Fibroblast of upper back skin (primary cell): ENCODE data around the gene ADORA2B.
"Not testable (repeated sequence)": the region's sequence is repeated elsewhere in the genome, so short reads cannot be mapped to it uniquely, and the experiment has no call there.

ENCODE experiments used
- DNase-seq: peaks from one replicate; pipeline ENCODE4 v3.0.0-alpha.2; 2013

The ADORA2B gene

DNA sequence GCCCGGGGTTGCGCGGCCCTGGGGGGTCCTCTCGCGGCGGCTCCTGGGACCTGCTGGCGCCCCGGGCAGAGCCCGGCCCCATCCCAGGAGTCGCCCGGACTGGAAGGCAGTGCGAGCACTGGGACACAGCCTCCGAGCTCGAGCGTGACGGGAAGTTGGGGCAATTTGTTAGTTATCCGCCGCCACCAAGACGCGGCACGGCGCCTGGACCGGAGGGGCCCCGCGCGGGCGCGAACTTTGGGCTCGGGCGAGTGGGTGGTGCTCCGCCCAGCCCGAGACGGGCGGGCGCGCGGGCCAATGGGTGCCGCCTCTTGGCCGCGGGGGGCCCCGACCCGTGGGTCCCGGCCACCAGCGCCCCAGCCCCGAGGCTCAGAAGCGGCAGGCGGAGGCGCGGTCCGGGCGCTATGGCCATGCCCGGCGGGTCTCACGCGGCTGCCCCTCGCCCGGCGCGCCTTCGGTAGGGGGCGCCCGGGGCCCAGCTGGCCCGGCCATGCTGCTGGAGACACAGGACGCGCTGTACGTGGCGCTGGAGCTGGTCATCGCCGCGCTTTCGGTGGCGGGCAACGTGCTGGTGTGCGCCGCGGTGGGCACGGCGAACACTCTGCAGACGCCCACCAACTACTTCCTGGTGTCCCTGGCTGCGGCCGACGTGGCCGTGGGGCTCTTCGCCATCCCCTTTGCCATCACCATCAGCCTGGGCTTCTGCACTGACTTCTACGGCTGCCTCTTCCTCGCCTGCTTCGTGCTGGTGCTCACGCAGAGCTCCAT is at the start of gene ADORA2B:
Gene ADORA2B, plus strand, starts transcription at position 372 of the 768 bp plus-strand sequence. Its CDS starts 119 bp downstream, at position 491.
- peak; percentile 66 for DNase-seq

DNA sequence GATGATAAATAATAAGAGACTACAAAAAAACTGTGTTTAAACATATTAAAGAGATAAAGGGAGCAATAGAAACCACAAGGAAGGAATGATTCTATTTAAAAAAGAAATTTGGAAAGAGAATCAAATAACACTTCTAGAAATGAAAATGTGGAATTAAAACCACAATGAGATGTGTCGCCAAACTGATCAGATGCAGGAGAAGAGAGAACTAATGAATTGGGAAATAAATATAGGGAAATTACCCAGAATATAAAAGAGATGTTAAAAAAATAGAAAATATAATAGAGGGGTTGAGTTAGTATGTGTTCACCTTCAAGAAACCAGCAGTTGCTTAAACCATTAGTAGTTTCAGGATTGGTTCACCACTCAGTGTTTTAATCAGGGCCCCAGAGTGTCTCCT is 48.7 kb upstream of the ADORA2B start:
- DNase-seq = no peak

DNA sequence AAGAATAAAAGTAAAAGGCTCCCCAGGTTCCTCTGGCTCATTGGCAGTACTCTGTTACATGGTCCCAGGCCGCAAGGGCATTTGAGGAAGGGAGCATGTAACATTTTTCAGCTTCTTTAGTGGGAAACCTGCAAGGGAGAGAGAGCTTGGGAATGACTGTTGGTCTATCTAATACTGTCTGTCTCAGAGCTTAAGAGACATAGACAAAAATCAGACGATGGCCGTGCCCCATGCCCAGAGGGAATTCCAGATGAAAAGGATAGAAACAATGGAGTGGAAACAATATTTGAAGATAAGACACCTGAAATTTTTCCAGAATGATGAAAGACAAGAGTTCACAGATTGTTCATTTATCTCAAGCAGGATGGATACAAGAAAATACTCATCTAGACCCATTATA is 48.1 kb upstream of the ADORA2B start:
- DNase-seq = no peak

DNA sequence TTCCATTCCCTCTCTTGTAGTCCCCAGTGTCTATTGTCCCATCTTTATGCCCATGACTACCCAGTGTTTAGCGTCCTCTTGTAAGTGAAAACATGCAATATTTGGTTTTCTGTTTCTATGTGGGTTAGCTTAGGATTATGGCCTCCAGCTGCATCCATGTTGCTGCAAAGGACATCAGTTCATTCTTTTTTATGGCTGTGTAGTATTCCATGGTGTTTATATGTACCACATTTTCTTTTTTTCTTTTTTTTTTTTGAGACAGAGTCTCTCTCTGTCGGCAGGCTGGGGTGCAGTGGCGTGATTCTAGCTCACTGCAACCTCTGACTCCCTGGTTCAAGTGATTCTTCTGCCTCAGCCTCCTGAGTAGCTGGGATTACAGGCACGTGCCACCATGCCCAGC is 45.3 kb upstream of the ADORA2B start:
- not testable (repeated sequence) for DNase-seq

DNA sequence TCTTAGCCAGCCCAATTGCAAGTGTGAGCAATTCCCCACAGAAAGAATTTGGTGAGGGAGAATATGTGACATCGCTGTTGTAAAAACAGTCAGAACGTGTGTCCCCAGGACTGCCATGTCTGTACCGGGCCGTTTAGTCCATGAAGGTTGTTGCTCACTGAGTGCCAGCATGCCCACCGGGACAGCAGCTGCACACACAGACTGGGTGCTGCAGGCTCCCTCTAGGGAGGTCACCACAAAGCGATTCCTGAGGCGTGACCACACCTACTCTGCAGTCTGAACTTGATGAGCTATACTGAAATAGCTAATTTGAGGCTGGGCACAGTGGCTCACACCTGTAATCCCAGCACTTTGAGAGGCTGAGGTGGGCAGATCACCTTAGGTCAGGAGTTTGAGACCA is 44.1 kb upstream of the ADORA2B start:
- no peak for DNase-seq

DNA sequence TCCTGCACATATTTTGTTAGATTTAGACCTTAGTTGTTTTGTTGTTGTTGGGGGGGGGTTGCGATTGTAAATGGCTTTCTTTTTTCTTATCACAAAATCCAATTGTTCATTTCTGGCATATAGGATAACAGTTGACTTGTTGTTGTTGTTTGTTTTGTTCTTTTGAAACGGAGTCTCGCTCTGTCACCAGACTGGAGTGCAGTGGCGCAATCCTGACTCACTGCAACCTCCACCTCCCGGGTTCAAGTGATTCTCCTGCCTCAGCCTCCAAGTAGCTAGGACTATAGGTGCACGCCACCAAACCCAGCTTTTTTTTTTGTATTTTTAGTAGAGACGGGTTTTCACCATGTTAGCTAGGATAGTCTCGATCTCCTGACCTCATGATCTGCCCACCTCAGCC is 39.7 kb upstream of the ADORA2B start:
- DNase-seq = not testable (repeated sequence)

DNA sequence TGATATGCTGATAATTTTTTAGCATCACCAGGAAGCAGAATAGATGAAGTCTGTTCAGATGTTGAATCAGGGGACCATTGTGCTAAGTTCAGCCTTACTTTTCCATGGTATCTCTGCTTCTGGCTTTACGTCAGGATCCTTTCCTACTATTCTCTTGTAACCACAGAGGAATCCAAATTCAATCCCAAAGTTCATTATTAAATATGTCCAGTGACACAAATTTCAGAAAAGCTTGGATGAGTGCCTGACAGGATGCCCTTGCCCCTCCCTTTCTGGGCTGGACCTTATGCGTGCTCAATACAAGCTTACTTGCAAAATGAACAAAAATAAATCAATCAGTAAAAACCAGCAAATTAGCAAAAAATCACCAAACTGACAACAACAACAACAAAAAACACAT is 37.6 kb upstream of the ADORA2B start:
- DNase-seq = no peak

DNA sequence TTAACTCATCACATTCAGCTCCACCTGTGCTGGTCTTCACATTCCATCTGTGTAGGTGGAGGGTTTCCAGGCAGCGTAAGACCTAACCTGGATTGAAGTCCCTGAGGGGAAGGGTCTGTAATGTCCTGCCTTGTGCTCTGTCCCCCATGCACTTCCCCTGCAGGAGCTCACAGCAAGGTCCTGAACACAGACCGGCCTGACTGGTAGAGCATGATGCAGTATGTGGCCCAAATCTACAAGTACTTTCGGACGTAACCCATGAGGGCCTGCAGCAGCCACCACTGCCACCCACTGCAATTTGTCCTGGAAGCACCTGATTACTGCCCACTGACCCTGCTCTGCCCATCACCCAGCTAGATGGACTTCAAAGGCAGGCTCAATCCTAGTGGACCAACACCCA is 36.6 kb upstream of the ADORA2B start:
- DNase-seq = no peak

DNA sequence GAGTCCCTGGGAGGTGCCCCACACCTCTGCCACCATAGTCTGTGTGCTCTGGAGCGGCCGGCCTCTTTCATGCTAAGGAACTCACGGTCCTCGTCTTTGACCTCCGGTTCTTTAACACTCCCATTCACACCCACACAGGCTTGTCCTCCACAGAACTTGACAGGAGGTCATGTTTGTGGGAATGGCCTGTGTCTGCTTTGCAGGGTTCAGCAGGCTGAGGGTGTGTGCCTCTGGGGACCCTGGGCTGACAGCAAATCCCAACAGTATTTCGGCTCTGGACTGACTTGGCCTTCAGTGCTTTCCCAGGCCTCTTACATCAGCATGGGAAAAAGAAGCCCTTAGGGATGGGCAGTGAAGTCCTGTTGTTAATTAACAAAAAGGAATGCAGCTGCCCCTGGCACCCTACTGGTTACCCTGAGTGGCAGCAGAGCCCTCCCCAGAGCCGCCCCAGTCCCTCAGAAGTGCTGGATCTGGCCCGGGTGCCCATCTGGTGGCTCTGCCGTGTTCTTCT is 35.4 kb upstream of the ADORA2B start:
- no peak for DNase-seq

DNA sequence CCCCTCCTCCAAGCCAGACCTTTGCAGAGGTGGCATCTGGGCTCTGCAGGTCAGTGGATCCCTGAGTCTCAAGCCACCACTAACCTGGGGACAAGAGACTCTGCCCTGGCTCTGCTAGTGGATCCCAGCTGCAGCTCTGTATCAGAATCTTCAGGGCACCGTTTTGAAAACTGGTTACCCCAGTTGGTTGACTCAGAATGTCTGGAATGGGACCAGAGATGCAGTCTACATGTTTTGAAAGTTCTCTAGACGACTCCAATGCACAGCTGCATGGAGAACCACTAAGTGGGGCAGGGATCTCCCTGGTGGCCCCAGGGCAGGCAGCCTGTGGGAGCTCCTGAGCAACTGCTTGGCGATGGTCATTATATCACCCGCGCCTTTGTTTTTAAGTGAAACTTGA is 34.1 kb upstream of the ADORA2B start:
- DNase-seq = no peak

DNA sequence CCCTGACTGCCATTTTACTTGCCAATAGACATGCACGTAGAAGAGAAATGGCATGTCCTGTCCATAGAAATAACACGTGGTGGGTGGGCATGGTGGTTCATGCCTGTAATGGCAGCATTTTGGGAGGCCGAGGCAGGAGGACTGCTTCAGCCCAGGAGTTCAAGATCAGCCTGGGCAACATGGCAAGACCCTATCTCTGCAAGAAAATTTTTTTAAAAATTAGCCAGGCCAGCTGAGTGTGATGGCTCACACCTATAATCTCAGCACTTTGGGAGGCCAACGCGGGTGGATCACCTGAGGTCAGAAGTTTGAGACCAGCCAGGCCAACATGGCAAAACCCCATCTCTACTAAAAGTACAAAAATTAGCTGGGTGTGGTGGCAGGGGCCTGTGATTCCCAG is 33.2 kb upstream of the ADORA2B start:
- DNase-seq = not testable (repeated sequence)

DNA sequence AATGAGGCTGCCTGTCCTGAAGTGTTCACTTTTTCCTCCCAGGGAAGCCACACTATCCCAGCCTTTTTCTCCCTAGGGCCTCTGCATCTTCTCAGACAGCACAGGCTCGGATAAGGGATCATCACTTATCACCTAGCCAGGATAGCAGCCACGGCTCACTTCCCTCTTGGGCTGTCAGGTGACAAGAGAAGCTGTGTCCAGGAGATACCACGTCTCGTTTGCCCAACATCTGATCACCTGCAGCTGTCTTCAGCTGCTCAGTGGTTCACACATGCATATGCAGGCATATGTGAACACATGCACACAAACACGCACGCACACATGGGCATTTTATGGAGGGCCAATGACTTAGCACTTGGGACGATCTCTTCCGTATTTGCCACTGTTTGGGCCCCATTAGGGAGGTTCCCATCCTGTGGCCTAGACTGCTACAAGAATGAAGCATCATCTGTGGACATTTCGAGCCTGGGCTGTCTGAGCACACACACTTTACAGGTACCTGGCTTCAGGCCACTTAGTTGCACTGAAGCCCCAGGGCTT is 32.4 kb upstream of the ADORA2B start:
- no peak for DNase-seq

DNA sequence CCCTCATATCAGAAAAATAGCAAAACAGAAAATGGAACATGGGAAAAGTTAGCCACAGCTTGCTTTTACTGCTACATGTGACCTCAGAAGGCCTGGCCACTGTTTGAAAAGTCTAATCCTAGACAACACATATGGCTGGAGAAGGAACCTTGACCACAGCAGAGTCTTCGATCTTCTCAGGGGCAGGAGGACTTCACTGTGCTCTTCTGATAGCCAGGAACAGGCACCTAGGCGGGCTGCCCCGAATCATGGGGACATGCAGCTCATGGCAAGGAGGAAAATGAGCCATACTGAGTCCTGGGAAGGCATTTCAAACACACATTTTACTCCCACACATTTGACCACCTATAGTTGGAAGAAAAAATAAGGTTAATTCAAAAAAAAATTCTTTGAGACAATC is 31.1 kb upstream of the ADORA2B start:
- DNase-seq = no peak

DNA sequence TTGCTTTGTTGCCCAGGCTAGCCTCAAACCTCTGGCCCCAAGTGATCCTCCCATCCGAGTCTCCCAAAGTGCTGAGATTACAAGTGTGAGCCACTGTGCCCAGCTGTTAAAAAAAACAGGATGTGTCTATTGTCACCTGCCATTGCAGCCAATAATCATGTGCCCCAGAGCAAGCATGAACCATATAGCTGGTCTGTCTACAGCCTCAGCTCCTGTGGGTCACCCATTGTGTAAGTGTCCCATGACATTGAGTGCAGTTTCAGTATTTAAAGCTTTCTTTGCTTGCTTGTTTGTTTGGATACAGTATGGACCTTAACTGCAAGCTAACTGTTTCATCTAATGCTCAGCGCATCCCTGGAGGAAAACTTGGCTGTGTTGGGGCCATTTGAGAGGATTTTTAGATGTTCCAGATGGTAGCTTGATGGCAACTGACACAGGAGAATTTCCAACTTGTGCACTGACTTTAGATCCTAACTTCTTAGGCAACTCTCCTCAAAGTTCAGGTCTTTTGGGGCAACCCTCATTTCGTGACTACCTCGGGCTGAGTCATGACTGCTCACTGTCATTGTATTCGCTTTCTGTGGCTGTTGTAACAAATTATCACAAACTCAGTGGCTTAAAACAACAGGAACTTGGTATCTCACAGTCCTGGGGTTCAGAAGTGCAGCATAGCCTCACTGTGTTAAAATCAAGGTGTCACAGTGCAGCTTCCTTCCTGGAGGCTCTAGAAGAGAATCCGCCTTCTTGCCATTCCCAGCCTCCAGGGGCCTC is 30.3 kb upstream of the ADORA2B start:
- no peak for DNase-seq

DNA sequence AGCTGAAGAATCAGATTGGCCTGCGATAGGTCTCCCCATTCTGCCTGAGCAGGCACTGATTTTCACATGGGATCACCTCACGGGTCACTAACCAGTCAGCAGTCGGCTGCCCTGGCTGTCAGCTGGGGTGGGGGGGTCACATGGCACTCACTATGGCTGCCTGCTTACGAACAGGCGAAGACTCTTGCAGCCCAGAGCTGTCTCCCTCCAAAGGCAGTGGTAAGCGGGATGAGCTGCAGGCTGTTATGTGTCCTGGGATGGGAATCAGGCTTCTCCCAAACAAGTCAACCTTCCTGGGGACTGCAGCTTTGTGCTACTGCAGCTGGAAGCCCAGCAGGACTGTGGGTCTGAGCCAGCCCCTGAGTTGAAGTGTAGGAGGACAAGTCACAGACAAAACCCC is 29.0 kb upstream of the ADORA2B start:
- DNase-seq = no peak

DNA sequence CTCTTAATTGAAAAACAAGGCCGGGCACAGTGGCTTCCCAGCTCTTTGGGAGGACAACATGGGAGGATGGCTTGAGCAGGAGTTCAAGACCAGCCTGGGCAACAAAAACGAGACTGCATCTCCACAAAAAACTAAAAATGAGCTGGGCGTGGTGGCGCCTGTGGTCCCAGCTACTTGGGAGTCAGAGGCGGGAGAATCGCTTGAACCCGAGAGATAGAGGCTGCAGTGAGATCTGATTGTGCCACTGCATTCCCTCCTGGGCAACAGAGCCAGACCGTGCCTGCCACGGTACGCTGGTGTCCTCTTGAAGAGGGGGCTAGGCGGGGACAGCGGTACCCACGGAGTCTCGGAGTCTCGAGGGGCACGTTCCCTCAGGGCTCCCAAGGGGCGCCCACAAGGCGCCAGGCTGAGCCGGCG is 27.9 kb upstream of the ADORA2B start:
- no peak for DNase-seq

DNA sequence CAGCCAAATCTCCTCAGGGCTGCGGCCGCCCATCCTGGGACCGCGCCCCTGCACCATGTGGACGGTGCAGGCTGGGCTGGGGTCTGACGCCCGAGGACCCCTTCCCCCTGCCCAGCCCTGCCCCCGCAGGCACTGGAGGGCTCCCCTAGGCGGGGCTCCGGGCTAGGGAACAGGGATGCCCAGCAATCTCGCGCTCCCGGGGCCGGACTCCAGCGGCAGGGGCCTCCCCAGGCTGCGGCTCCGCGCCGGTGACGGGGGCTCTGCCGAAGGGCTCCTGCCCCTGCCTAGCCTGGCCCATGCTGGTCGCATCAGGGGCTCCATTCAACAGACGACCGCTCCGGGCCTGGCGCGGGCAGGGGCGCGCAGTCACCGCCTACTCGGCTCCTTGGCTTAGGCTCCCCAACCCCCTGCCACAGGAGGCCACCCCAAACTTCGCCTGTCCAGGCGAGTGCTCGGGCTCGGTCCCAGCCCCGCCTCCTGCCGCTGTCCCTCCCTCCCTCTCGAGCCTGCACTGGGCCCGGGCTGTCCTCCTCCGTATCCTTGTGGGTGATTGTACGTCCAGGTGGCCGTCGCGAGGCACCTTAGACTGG is 27.4 kb upstream of the ADORA2B start:
- DNase-seq = no peak

DNA sequence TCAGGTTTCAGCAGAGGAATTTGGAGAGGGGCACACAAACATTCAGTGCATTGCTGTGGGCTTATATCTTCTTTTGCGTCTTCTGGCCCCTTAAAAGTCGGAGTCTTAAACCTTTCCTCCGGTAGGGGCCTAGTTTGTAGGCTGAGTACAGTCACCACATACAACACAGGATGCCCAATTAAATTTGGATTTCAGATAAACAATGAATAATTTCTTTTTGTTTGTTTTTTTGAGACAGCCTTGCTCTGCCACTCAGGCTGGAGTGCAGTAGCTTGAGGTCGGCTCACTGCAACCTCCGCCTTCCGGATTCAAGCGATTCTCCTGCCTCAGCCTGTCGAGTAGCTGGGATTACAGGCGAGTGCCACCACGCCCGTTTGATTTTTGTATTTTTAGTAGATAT is 26.7 kb upstream of the ADORA2B start:
- DNase-seq = no peak

DNA sequence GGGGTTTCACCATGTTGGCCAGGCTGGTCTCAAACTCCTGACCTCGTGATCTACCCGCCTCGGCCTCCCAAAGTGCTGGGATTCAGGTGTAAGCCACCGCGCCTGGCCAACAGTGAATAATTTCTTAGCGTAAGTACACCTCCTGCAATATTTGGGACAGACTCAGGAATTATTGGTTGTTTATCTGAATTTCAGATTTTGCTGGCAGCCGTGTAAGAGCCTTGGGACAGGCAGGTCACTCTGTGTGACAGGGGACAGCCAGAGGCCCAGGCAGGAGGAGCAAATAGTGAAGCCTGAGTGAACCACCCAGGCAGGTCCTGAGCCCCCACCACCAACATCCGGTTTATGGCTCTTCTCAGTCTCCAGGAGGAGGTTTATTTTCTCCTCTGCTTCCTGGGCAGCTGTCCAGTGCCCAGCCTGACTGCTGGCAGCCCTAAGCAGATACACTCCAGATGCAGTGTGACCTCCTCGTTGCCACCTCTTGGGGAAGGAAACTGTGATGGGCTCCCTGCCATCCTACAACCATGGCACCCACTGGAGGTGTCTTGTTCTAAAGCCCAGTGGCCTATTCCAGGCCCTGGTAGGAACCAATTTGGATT is 26.2 kb upstream of the ADORA2B start:
- DNase-seq = no peak

DNA sequence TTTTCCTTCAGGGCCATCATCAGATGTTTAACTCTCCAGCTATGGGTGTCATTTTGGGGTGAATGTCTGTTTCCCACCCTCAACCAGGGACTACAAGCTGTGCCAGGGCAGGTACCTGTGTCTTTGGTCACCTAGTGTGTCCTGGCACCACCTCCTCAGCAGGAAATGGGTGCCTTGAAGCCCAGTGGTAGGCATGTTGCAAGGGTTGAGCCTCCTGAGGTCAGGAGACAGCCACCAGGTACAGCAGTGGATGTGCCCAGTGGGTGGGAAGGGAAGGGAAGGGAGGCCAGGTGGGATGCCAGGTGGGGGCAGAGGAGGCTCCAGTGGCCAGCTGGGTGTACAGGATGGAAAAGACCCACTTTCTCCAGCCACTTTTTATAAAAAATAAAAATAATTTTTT is 25.5 kb upstream of the ADORA2B start:
- no peak for DNase-seq

DNA sequence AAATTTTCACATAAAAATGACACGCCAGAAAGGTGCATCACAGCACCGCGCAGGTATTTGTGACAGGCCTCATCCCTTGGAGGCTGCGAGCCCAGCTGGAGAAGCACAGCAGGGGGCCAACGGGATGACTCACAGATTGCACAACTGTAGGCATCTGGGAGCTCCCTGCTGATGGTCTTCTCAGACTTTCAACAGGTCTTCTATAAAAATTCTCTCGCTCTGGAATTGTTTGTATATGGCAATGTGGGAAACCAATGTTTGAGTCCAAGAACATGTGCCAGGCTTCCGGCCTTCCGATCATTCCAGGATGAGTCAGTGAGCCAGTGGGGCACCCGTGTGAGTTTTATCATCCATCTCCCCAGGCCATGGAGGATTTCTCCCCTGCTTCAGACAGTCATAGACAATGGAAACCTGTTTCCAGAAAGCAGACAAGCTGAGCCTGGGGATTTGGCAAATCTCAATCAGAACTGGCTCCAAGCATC is 24.1 kb upstream of the ADORA2B start:
- peak; percentile 95 for DNase-seq

DNA sequence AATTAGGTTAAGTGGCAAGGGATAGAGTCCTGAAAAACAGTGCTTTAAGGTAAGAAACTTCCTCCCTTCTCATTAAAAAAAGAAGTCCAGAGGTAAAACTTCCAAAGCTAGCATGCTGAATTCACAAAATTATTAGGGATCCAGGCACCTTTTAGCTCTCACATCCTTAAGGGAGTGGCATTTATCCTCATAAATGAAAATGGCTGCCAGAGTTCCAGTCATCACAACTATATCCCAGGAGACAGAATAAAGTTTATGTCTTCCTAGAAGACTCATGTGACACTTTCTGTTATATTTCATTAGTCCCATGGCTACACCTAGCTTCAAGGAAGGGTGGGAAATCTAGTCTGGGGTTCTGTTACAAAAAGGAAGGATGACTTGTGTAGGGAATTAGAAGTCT is 23.3 kb upstream of the ADORA2B start:
- DNase-seq = no peak

DNA sequence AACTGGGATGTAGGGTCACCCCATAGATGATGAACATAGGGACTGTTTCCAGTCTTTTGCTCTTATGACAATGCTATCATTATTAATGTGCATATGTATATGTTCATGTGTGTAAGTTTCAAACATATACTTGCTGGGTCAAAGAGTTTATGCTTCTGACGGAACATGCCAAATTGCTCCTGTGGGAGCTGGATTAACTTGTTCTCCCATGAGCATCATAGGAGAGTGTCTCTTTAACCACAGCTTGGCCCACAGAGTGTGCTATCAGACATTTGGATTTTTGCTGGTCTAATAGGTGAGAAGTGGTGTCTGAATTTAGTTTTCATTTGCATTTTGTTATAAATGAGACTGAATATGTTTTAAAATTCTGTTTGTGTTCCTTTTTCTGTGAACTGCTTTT is 22.3 kb upstream of the ADORA2B start:
- no peak for DNase-seq
